IMR-90 (cell line): Measurements from ENCODE around the gene DDX27. TPM values are rescaled to one million over a fixed set of nuclear protein-coding genes. Genes with fewer than 3 reads are reported as not detected.

Experiments
- ATAC-seq: fragments of 200-7000 bp; cut with Tn5 transposase; 2 replicates; pipeline ENCODE4 v1.9.1; 2020; ENCODE audit warnings: low read depth, mild to moderate bottlenecking, moderate library complexity
- BruUV-seq: library from RNA; stranded (reverse); fragments of 400-500 nt; replicated peaks from 2 replicates; lab custom pipeline; 2021; lab: Mats Ljungman, UMichigan
- CTCF ChIA-PET: fragments of 300-600 bp; formaldehyde crosslinking; extraction: SDS; loops from one replicate; lab custom pipeline; 2021; ENCODE audit warnings: antibody characterized with exemption; lab: Yijun Ruan, JAX
- POLR2A ChIA-PET: fragments of 300-600 bp; sonication (Branson Sonifier 250); formaldehyde crosslinking; loops from one replicate; lab custom pipeline; 2022; ENCODE audit warnings: antibody characterized with exemption; ENCODE audit not compliant: unreplicated experiment; lab: Charles Lee
- DNase-seq: peaks from one replicate; pipeline ENCODE4 v3.0.0; 2013
- H2AFZ ChIP-seq: replicated peaks from 2 replicates; pipeline ENCODE3; 2013; ENCODE audit warnings: low read length, mild to moderate bottlenecking; ENCODE audit not compliant: poor library complexity
- H2AK5ac ChIP-seq: 2 replicates; pipeline ENCODE4 v1.6.1; 2013; ENCODE audit warnings: low read depth, low read length, inconsistent platforms
- H2AK9ac ChIP-seq: replicated peaks from 2 replicates; pipeline ENCODE3; 2013; ENCODE audit warnings: mild to moderate bottlenecking, low read depth, low read length, moderate library complexity; ENCODE audit not compliant: poor library complexity
- H2BK120ac ChIP-seq: 2 replicates; pipeline ENCODE4 v1.6.1; 2013; ENCODE audit warnings: low read depth, low read length, inconsistent platforms
- H2BK15ac ChIP-seq: 3 replicates; pipeline ENCODE4 v1.6.1; 2013; ENCODE audit warnings: low read depth, low read length, inconsistent platforms
- H2BK20ac ChIP-seq: 2 replicates; pipeline ENCODE4 v1.6.1; 2013; ENCODE audit warnings: low read depth, mild to moderate bottlenecking, inconsistent platforms, low read length, moderate library complexity
- H2BK5ac ChIP-seq: 2 replicates; pipeline ENCODE4 v1.6.1; 2013; ENCODE audit warnings: mild to moderate bottlenecking, low read depth, low read length, inconsistent platforms; ENCODE audit not compliant: poor library complexity, severe bottlenecking
- H3K14ac ChIP-seq: replicated peaks from 2 replicates; pipeline ENCODE4 v1.6.1; 2013; ENCODE audit warnings: low read depth, low read length, inconsistent platforms
- H3K18ac ChIP-seq: 2 replicates; pipeline ENCODE4 v1.6.1; 2013; ENCODE audit warnings: low read depth, low read length, control low read depth
- H3K23ac ChIP-seq: 2 replicates; pipeline ENCODE4 v1.6.1; 2013; ENCODE audit warnings: low read depth, low read length, inconsistent platforms
- H3K27ac ChIP-seq: 2 replicates; pipeline ENCODE4 v1.5.1; 2013; ENCODE audit warnings: mild to moderate bottlenecking, control low read depth, low read length; ENCODE audit not compliant: insufficient read depth
- H3K27me3 ChIP-seq: 2 replicates; pipeline ENCODE4 v1.6.1; 2013; ENCODE audit warnings: low read length; ENCODE audit not compliant: control insufficient read depth, insufficient read depth
- H3K36me3 ChIP-seq: 2 replicates; pipeline ENCODE4 v1.6.1; 2013; ENCODE audit warnings: low read length, mixed read lengths; ENCODE audit not compliant: control insufficient read depth, insufficient read depth
- H3K4ac ChIP-seq: 2 replicates; pipeline ENCODE4 v1.6.1; 2013; ENCODE audit warnings: low read depth, low read length, inconsistent platforms
- H3K4me1 ChIP-seq: 2 replicates; pipeline ENCODE4 v1.6.1; 2013; ENCODE audit warnings: low read length, mixed read lengths; ENCODE audit not compliant: control insufficient read depth, insufficient read depth
- H3K4me2 ChIP-seq: 2 replicates; pipeline ENCODE4 v1.6.1; 2013; ENCODE audit warnings: low read depth, mild to moderate bottlenecking, control low read depth, low read length, moderate library complexity
- H3K4me3 ChIP-seq: 2 replicates; pipeline ENCODE4 v1.5.1; 2013; ENCODE audit warnings: low read depth, mild to moderate bottlenecking, control low read depth, low read length, moderate library complexity; ENCODE audit not compliant: insufficient read depth
- H3K56ac ChIP-seq: 2 replicates; pipeline ENCODE4 v1.6.1; 2013; ENCODE audit warnings: low read length, inconsistent platforms; ENCODE audit not compliant: insufficient read depth; ENCODE audit errors: extremely low read depth
- H3K79me1 ChIP-seq, 2 experiments: 2 replicates each; pipeline ENCODE4 v1.6.1; 2013; ENCODE audit warnings: low read length in 2 of 2, inconsistent platforms in 1 of 2, low read depth in 1 of 2
- H3K9ac ChIP-seq: 2 replicates; pipeline ENCODE4 v1.6.1; 2013; ENCODE audit warnings: low read depth, low read length, control low read depth
- H3K9me1 ChIP-seq: 2 replicates; pipeline ENCODE4 v1.6.1; 2013; ENCODE audit warnings: low read length, inconsistent platforms; ENCODE audit not compliant: insufficient read depth
- H3K9me3 ChIP-seq: 2 replicates; pipeline ENCODE4 v1.6.1; 2013; ENCODE audit warnings: low read length; ENCODE audit not compliant: control insufficient read depth, insufficient read depth
- H4K20me1 ChIP-seq: 2 replicates; pipeline ENCODE4 v1.6.1; 2013; ENCODE audit warnings: low read length, inconsistent platforms; ENCODE audit not compliant: insufficient read depth
- H4K5ac ChIP-seq: 2 replicates; pipeline ENCODE4 v1.6.1; 2013; ENCODE audit warnings: mild to moderate bottlenecking, low read depth, low read length, control low read depth
- H4K8ac ChIP-seq, 2 experiments: 2 replicates each; pipeline ENCODE4 v1.6.1; 2013; ENCODE audit warnings: low read depth in 2 of 2, low read length in 2 of 2, control low read depth in 1 of 2, inconsistent platforms in 1 of 2
- H4K91ac ChIP-seq: 2 replicates; pipeline ENCODE4 v1.6.1; 2013; ENCODE audit warnings: low read depth, low read length, inconsistent platforms; ENCODE audit not compliant: insufficient read depth
- BHLHE40 ChIP-seq: fragments of 150-350 bp; IDR thresholded peaks from 2 replicates; pipeline ENCODE4 v1.6.1; 2016; ENCODE audit warnings: mild to moderate bottlenecking, low read depth, low read length
- CEBPB ChIP-seq: IDR thresholded peaks from 2 replicates; pipeline ENCODE4 v1.6.1; 2012; ENCODE audit warnings: low read depth, low read length, improper control_type of control experiment
- CHD1 ChIP-seq: IDR thresholded peaks from 2 replicates; pipeline ENCODE4 v1.6.1; 2012; ENCODE audit warnings: low read depth, low read length, improper control_type of control experiment
- FOS ChIP-seq: fragments of 150-350 bp; IDR thresholded peaks from 2 replicates; pipeline ENCODE4 v1.6.1; 2016; ENCODE audit warnings: low read depth, low read length
- MAFK ChIP-seq: IDR thresholded peaks from 2 replicates; pipeline ENCODE4 v1.6.1; 2012; ENCODE audit warnings: low read depth, low read length, improper control_type of control experiment
- MAZ ChIP-seq: IDR thresholded peaks from 2 replicates; pipeline ENCODE4 v1.6.1; 2012; ENCODE audit warnings: low read depth, mild to moderate bottlenecking, low read length, improper control_type of control experiment, moderate library complexity, borderline replicate concordance
- MXI1 ChIP-seq: IDR thresholded peaks from 2 replicates; pipeline ENCODE4 v1.6.1; 2012; ENCODE audit warnings: low read depth, mild to moderate bottlenecking, low read length, moderate library complexity, borderline replicate concordance
- NFE2L2 ChIP-seq: fragments of 150-350 bp; IDR thresholded peaks from 2 replicates; pipeline ENCODE4 v1.6.1; 2016; ENCODE audit warnings: low read depth, mild to moderate bottlenecking, low read length
- POLR2A ChIP-seq: IDR thresholded peaks from 2 replicates; pipeline ENCODE4 v1.6.1; 2012; ENCODE audit warnings: mild to moderate bottlenecking, low read depth, low read length
- RAD21 ChIP-seq: IDR thresholded peaks from 2 replicates; pipeline ENCODE4 v1.6.1; 2012; ENCODE audit warnings: low read length, improper control_type of control experiment
- RCOR1 ChIP-seq: IDR thresholded peaks from 2 replicates; pipeline ENCODE4 v1.6.1; 2012; ENCODE audit warnings: mild to moderate bottlenecking, low read length, improper control_type of control experiment; ENCODE audit not compliant: insufficient replicate concordance
- RFX5 ChIP-seq: IDR thresholded peaks from 2 replicates; pipeline ENCODE4 v1.8.0; 2012; ENCODE audit warnings: low read depth, mild to moderate bottlenecking, low read length, moderate library complexity
- SMC3 ChIP-seq: fragments of 150-350 bp; IDR thresholded peaks from 2 replicates; pipeline ENCODE4 v1.6.1; 2016; ENCODE audit warnings: low read depth, mild to moderate bottlenecking, antibody characterized with exemption, low read length, moderate library complexity
- whole genome bisulfite sequencing, 2 experiments: methylation state at CpG; one replicate each; pipeline versions ENCODE4 v1.1.5 to v1.1.7; 2013; ENCODE audit warnings: missing lambda C conversion rate in 2 of 2; ENCODE audit not compliant: insufficient read length in 1 of 2; ENCODE audit errors: extremely low coverage in 2 of 2; 5-methylcytosine and 5-hydroxymethylcytosine counted together
- dilution Hi-C: fragments of 300-500 bp; cut with HindIII; formaldehyde crosslinking; loops from one replicate; pipeline ENCODE4 v1.14.3; 2018; ENCODE audit warnings: low sequenced_read_pairs; ENCODE audit not compliant: unreplicated experiment
- in situ Hi-C: fragments of 300-500 bp; cut with MboI; formaldehyde crosslinking; loops from 3 replicates; pipeline ENCODE4 v1.14.3; 2019; ENCODE audit warnings: low sequenced_read_pairs, inconsistent platforms, mixed read lengths
- intact Hi-C: fragments of 100-400 bp; cut with micrococcal nuclease; formaldehyde crosslinking; loops from 2 replicates; pipeline ENCODE4 v1.10.0; 2022
- polyA plus RNA-seq, 3 experiments: library from polyadenylated mRNA; depleted of rRNA; stranded (reverse); fragments of >200 nt; gene quantifications; 2 replicates each; pipeline ENCODE4 v1.2.3, GENCODE V29; 2012; ENCODE audit warnings: low replicate concordance in 1 of 3
- total RNA-seq: library from RNA; depleted of rRNA; stranded (reverse); fragments of >200 nt; gene quantifications from 2 replicates; pipeline ENCODE4 v1.2.3, GENCODE V29; 2012
- TF ChIP-seq, protein P1 (sequence below): fragments of 150-350 bp; IDR thresholded peaks from 2 replicates; pipeline ENCODE4 v1.6.1; 2016; ENCODE audit warnings: low read depth, mild to moderate bottlenecking, low read length, moderate library complexity, borderline replicate concordance
- TF ChIP-seq, protein P2 (sequence below): conservative IDR thresholded peaks from 2 replicates; pipeline ENCODE4 v1.5.1; 2012; ENCODE audit warnings: mild to moderate bottlenecking, low read depth, low read length, improper control_type of control experiment
- TF ChIP-seq, protein P3 (sequence below): fragments of 150-350 bp; IDR thresholded peaks from 2 replicates; pipeline ENCODE4 v1.6.1; 2017; ENCODE audit warnings: mild to moderate bottlenecking, antibody characterized with exemption, low read length, low read depth

DDX27 gene
- total and polyA plus RNA-seq, 2 of the 4 experiments (the other 2 are of a cell fraction) = 33.2 to 36.7 TPM

- H2BK15ac ChIP-seq = no peak overlapping the region
- no peak overlapping the region for H4K5ac ChIP-seq
- dilution Hi-C loops (no loop called here), intact Hi-C loops (no loop called here), in situ Hi-C loops (no loop called here)
- no peak overlapping the region for H3K4me2 ChIP-seq
- H3K18ac ChIP-seq = no peak overlapping the region
- peaks cover 11% of the 10 kb centered on the region for H3K4me1 ChIP-seq
- H3K36me3 ChIP-seq = peaks cover 94% of the 10 kb centered on the region
- H3K4ac ChIP-seq = no peak overlapping the region
- no peak overlapping the region for H2BK120ac ChIP-seq
- H3K27me3 ChIP-seq = no peaks in the 10 kb centered on the region
- no peak overlapping the region for H3K4me3 ChIP-seq
- TF ChIP-seq, protein P1, sequence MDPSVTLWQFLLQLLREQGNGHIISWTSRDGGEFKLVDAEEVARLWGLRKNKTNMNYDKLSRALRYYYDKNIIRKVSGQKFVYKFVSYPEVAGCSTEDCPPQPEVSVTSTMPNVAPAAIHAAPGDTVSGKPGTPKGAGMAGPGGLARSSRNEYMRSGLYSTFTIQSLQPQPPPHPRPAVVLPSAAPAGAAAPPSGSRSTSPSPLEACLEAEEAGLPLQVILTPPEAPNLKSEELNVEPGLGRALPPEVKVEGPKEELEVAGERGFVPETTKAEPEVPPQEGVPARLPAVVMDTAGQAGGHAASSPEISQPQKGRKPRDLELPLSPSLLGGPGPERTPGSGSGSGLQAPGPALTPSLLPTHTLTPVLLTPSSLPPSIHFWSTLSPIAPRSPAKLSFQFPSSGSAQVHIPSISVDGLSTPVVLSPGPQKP = no peak
- TF ChIP-seq, protein P2, sequence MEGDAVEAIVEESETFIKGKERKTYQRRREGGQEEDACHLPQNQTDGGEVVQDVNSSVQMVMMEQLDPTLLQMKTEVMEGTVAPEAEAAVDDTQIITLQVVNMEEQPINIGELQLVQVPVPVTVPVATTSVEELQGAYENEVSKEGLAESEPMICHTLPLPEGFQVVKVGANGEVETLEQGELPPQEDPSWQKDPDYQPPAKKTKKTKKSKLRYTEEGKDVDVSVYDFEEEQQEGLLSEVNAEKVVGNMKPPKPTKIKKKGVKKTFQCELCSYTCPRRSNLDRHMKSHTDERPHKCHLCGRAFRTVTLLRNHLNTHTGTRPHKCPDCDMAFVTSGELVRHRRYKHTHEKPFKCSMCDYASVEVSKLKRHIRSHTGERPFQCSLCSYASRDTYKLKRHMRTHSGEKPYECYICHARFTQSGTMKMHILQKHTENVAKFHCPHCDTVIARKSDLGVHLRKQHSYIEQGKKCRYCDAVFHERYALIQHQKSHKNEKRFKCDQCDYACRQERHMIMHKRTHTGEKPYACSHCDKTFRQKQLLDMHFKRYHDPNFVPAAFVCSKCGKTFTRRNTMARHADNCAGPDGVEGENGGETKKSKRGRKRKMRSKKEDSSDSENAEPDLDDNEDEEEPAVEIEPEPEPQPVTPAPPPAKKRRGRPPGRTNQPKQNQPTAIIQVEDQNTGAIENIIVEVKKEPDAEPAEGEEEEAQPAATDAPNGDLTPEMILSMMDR = no peak
- TF ChIP-seq RAD21 (no peak), MAZ (no peak), SMC3 (no peak), RFX5 (no peak), FOS (no peak), BHLHE40 (no peak), RCOR1 (no peak), POLR2A (no peak), CEBPB (no peak), MXI1 (no peak), CHD1 (no peak), NFE2L2 (no peak), MAFK (no peak)
- TF ChIP-seq, protein P3, sequence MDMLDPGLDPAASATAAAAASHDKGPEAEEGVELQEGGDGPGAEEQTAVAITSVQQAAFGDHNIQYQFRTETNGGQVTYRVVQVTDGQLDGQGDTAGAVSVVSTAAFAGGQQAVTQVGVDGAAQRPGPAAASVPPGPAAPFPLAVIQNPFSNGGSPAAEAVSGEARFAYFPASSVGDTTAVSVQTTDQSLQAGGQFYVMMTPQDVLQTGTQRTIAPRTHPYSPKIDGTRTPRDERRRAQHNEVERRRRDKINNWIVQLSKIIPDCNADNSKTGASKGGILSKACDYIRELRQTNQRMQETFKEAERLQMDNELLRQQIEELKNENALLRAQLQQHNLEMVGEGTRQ = no peak
- ChIA-PET CTCF (no interaction called here), POLR2A (no interaction called here)
- H3K9ac ChIP-seq = no peak overlapping the region
- H3K9me1 ChIP-seq = peaks cover 15% of the 10 kb centered on the region
- H4K20me1 ChIP-seq = peaks cover 100% of the 10 kb centered on the region
- BruUV-seq = no TSS peak
- no peak overlapping the region for H2BK5ac ChIP-seq
- H3K56ac ChIP-seq = no peak overlapping the region
- no peak overlapping the region for H3K23ac ChIP-seq
- no peak for DNase-seq
- ATAC-seq = no peak
- H3K9me3 ChIP-seq = peaks cover 22% of the 10 kb centered on the region
- peaks cover 37 to 88% of the 10 kb centered on the region in 2 experiments for H3K79me1 ChIP-seq
- no peak overlapping the region for H3K27ac ChIP-seq
- H2AK5ac ChIP-seq = no peak overlapping the region
- WGBS, 2 experiments = 100% methylated on average over 1 of the region's 4 CpGs; no CpG with 5 or more reads in 1 of the 2 experiments
- H2BK20ac ChIP-seq = no peak overlapping the region
- H2AK9ac ChIP-seq = no peak overlapping the region
- no peak overlapping the region for H4K8ac ChIP-seq
- H4K91ac ChIP-seq = no peak overlapping the region
- H3K14ac ChIP-seq = no peak overlapping the region
- H2AFZ ChIP-seq = no peak overlapping the region
Observed at GRCh38 chr20:49285813-49286494, 66.7 kb downstream of the DDX27 start.
